Subcutaneous adipose tissue (tissue), 4 donors: Measurements from ENCODE around the gene ABCG1. TPM values are rescaled to one million over a fixed set of nuclear protein-coding genes. Genes with fewer than 3 reads are reported as not detected.

Experiments used
- total RNA-seq, 4 donors: library from RNA; depleted of rRNA; stranded (reverse); fragments of >200 nt; gene quantifications; one replicate each; pipeline ENCODE4 v1.1.0, GENCODE V29; 2016
- TF ChIP-seq, protein P1 (sequence below): fragments of 450-650 bp; IDR thresholded peaks from one replicate; pipeline ENCODE4 v1.5.1; 2016; ENCODE audit warnings: low read depth, mild to moderate bottlenecking, control low read depth, antibody characterized with exemption, moderate library complexity

ABCG1 gene
- total RNA-seq, 4 donors from 2014 or later, result 8.6 to 34.7 (median 15.8) TPM

DNA sequence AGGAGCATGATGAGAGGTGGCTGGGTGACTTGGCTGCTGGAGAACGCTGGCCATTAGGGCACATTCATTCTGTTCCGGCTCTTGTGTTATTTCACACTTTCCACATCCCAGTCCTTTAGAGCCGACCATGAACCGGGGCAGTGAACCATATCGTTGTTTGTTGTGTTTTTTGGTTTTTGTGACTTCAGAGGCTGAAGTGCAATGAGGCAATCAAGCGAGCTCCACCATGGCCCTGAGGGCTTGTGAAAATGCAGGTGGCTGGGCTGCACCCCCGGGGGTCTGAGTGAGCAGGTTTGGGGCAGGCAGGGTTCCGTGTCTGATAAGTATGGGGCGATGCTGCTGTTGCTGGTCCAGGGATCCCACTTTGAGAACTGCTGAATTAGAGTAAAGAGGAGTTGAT is 23.7 kb downstream of the ABCG1 start:
- TF ChIP-seq, protein P1, sequence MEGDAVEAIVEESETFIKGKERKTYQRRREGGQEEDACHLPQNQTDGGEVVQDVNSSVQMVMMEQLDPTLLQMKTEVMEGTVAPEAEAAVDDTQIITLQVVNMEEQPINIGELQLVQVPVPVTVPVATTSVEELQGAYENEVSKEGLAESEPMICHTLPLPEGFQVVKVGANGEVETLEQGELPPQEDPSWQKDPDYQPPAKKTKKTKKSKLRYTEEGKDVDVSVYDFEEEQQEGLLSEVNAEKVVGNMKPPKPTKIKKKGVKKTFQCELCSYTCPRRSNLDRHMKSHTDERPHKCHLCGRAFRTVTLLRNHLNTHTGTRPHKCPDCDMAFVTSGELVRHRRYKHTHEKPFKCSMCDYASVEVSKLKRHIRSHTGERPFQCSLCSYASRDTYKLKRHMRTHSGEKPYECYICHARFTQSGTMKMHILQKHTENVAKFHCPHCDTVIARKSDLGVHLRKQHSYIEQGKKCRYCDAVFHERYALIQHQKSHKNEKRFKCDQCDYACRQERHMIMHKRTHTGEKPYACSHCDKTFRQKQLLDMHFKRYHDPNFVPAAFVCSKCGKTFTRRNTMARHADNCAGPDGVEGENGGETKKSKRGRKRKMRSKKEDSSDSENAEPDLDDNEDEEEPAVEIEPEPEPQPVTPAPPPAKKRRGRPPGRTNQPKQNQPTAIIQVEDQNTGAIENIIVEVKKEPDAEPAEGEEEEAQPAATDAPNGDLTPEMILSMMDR, result no peak

DNA sequence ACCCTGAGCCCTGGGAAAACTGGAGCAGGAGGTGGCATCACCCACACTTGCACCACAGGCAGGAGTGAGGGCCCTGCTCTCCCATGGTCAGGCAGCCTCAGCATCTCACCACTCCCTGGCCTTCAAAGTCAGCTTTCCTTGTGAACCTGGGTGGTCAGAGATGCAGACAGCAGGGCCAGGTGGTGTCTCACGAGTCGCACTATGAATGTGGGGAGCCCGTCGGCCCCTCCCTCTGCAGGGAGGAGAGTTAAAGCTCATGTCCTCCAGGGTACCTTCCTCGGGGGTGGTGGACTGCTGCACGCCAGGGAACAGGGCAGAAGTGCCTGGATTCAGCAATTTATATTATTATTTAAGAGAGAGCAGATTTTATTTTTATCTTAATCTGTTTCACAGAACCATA is 24.1 kb downstream of the ABCG1 start:
- TF ChIP-seq, protein P1, result no peak

DNA sequence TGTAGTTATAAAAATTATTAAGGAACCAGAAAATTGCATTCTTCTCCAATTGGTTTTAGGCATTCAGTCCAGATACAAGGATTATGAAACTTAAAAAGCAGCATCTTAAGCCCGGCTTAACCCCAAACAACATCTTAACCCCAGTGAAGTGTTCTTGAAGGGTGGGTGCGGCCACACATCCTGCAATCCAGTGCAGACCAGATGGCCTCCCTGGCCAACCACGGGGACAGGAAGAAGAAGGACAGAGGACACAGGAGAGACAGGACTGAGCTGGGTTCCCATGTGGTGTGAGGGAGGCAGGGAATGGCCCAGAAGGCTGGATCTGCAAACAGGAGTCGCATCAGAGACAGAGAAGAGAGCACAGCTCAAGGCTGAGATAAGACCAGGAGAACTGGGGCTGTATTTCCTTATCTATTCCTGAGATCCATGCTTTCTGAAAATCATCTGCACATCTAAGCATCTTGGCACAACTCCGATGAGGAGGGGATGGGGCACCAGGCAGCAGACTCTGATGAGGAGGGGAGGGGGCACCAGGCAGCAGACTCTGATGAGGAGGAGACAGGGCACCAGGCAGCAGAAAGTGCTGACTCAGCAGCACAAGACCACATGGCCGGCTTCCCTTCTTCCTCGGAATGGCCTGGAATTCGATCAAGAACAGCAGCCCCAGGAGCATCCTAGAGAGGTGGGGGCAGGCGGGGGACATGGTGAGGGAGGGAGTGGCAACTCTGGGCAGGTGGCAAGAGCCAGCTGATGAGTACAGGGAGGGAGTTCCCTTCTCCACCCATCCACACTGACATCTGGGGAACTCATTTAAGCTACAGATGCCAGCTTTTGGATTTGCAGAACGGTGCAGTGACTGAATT is 26.6 kb downstream of the ABCG1 start:
- TF ChIP-seq, protein P1, result no peak

DNA sequence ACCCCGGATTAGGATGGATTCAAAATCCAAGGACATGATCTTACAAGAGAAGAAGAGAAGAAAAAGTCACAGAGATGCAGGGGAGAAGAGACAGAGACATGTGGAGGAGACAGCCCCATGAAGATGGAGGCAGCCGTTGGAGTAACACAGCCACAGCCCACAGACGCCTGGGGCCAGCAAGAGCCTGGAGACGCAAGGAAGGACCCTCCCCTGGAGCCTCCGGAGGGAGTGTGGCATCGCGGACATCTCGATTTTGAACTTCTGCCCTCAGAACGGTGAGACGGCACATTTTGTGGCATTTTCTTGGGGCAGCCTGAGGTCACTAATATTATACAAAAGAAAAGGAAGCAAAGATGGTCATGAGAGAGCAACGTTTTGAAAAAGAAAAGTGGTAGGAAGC is 28.8 kb downstream of the ABCG1 start:
- TF ChIP-seq, protein P1, result no peak

DNA sequence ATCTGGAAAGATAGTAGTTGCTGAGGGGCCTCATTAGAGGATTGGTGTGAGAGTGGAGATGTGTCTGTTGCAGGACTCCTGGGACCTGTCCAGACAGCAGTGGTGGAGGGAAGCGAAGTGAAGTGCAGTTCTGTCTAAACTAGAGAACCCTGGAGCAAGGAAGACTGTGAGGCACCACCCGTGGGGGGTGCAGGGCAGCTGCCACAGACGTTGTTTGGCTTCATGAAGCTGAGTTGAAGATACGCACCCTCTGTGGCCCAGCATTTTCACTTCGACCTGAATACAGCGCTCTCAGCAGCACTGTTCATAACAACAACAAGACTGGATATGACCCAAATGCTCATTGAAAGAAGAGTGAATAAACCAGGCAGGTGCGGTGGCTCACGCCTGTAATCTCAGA is 29.3 kb downstream of the ABCG1 start:
- TF ChIP-seq, protein P1, result no peak

DNA sequence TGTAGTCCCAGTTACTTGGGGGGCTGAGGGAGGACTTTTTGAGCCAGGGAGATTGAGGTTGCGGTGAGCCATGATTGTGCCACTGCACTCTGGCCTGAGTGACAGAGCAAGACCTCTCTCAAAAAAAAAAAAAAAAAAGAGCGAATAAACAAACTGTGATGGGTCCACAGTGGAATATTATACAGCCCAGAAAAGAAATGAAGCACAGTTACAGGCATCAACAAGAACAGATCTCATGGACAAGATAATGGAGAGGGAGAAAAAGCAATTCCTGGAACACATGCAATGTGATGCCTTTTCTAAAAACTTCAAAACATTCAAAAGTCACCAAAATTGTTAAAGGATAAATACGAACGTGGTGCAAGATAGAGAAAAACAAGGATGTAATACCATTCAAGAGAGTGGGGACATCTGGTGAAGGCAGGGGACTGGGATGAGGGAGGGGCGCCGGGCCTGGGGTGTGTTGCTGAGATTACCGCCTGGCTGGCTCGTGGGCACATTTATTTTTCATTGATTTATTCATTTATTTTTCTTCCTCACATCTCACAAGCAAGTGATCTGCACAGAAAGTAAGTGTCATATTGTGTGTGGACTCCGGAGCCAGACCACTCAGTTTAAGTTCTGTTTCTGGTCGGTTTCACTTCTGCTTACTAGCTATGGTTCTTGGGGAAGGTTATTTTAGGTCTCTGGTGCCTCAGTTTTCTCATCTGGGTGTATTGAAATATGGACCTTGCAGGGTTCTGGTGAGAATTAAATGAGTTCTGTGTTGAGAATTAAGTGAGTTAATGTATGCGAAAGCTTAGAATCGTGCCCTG is 30.1 kb downstream of the ABCG1 start:
- TF ChIP-seq, protein P1, result no peak
